Fibroblast of skin of left quadriceps (primary cell): ENCODE measurements around the gene KRTAP10-1.

ENCODE experiments used
- DNase-seq, 2 experiments: peaks; one replicate each; pipeline ENCODE4 v3.0.0-alpha.2; 2013; ENCODE audit warnings: low read depth in 2 of 2

Gene KRTAP10-1

DNA sequence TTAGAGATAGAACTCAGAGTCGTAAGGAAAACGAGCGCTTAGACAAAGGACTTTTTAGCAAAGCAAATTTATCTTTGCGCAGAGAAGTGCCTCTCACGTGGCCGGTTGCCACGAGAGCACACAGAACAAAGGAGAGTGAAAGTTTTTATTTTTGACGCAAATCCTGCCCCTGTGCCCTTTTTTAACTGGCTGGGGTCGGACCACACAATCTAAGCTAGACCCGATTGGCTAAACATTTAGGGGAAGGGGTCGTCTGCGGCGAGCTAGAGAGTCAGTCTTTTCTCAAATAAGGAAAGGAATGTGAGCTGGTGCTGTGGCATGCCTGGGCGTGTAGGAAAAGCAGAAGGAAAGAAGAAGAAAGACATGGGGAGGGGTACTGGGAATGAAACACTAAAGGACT is 8.9 kb upstream of the KRTAP10-1 start:
- no peak for DNase-seq

DNA sequence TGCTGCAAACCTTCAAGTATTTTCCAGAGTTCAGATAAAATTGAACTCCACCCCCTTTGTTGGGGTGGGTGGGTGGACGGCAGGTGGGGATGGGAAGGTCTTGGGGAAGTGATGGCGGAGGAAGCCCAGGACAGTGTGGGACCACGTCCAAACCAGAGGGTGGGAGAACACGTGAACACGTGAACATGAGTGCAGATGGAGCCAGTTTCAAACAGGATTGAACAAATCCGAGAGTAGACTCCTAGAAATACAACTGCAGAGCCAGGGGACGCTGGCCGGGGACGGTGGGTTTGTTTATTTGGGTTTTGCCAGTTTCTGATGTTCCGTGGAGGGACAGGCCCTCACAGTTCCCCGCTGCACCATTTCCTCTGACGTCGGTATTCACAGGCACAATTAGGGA is 8.4 kb upstream of the KRTAP10-1 start:
- DNase-seq: no peak

DNA sequence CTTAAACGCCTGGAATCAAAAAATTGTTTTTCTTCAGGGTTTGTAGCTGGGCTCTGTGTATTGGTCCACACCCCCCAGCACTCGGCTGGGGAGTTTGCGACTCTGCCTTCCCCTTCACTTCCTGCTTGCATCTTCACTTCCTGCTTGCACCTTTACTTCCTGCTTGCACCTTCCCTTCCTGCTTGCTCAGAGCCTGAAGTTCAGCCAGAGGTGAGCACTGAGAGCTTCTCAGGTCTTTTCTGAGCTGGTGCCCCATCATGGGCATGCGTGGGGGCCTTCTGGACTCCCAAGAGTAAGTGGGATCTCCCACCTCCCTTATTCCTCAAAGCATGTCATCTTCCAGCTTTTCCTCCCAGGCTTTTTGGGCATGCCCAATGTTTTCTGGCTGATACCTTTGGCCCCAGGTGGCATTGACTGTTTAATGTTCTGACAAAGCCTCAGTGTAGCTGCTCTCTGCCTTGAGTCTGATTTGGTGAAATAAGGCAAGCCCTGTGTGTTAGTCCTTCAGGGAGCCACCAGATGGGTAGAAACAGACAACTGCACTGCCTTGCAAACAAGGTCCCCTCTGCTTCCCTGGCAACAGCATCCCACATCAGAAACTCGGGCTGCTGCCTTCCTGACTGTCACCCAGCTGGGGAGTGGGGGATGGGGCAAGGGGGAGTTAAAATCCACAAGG is 7.8 kb upstream of the KRTAP10-1 start:
- DNase-seq: no peak

DNA sequence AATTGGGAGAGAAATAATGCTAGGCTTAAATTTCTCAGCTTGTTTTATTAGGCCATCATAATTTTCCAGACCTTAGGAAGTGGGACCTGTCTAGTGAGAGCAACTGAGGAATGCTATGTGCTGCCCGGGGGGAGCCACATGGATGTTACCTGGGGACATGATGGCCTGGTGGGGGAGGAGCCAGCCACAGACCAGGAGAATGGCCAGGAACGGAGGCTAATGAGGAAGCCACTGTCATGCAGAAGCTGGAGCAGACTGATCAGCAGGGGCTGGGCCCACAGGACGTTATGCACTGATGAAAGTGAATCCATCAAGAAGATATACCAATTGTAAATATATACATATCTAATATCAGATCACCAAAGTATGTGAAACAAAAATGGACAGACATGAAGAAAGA is 4.6 kb upstream of the KRTAP10-1 start:
- no peak for DNase-seq

DNA sequence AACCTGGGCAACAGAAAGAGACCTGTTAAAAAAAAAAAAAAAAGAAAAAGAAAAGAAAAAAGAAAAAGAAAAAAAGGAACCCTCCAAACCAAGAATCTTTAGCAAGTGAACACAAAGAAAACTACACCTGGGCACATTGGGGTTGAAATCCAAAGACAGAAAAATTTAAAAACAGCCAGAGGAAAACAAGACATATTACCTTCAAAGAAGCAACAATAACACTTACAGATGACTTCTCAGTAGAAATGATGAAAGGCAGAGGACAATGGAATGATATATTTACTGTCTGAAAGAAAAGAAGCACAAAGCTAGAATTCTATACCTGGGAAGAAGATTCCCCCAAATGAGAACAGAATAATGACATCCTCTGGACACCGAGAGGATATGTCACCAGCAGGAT is 2.7 kb upstream of the KRTAP10-1 start:
- no peak for DNase-seq

DNA sequence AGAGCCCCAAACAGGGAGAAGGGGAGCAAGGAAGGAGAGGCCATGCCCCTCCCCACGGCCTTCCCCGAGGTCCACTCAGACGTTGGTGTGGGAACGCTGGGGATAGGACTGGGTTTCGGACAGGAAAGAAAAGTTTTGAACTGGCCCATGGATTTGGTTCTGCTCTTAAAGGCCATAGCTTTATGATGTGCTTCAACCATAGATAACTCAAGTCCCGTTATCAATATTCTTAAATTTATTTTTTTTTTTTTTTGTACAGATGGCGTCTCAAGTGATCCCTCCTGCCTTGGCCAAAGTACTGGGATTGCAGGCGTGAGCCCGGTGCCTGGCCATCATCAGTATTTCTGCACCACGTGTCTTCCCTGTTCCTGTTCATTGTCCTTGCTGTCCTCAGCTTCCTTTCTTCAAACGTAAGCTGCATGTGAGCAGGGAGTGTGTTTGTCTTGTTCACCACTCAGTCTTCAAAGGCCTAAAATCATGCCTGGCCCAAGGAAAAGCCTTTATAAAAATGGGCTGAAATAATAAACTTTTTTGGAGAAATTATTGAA is 820 bp upstream of the KRTAP10-1 start:
- DNase-seq: no peak

DNA sequence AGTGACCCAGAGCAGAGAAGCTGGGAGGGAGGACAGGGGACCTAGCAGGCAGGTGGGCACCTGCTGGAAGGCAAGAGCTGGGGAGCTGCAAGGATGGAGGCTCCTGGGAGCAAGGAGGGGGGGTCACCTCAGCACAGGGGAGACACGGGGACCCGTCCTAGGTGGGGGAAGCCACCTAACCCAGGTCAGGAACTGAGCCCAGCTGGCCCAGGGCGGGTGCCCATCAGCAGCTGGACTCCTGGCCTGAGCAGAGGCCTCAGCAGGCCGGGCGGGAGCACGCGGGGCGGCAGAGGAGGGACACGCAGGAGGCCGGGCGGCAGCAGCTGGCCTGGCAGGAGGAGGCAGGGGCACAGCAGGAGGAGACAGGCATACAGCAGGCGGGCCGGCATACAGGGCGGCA is 949 bp downstream of the KRTAP10-1 start:
- DNase-seq: no peak

DNA sequence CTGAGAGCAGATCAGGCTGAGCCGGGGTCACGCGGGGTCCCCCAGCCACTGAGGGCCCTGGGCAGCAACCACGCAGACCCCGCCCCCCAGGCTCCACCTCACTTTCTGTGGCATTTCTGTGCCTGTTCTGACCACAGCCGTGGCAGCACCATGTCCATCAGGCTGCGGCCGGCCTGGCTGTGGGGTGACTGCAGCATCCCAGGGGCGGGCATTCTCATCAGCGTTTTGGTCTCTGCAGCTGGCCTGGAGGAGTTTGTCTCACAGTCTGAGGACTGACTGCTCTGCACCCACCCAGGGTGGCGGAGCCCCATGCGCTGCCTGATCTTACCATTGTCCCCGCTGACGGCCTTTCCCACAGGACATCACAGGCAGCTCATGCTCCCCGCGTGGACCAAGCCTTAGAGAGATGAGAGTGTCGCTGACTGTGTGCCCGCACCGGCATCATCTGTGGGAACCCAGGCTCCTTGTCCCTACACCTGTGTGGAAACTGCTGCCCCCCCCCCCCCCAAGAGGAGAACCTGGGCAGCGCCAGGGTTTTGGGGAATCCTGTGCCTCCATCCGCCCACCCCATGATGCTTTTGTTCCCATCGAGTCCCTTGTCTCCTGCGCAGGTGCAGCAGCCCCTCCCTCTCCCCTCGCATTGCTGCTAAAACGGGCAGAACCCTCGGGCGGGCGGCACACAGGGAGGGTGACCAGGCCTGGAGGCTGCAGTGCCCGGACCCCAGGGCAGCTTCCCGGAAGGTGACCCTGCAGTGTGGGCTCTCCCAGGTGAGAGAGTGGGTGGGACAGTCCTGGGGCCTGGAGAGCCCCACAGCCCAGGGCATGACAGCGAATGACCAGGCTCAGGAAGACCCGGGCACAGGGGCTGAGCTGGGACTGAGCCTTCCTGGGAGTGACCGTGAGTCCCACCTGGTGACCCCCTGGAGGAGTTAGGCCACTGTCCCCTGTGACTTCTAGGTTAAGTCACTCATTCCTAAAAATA is 1.8 kb downstream of the KRTAP10-1 start:
- DNase-seq: no peak

DNA sequence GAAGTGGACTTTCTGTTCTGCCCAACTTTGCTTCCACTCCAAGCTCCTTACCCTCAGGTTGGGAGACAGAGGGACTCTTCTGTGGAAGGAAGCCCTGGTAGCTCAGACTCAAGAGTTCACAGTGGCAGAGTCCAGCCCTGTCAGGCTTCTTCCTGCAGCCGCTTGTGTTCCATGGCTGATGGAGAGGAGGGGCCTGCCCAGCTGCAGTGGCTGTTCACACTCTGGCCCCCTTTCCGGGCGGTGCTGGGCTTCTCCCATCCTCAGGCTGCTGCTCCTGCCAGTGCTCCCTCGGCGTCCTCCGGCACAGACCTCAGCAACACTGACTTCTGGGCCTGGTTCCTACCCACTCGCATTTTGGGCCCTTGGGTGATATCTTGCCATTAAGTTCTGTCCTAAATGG is 4.0 kb downstream of the KRTAP10-1 start:
- DNase-seq: no peak

DNA sequence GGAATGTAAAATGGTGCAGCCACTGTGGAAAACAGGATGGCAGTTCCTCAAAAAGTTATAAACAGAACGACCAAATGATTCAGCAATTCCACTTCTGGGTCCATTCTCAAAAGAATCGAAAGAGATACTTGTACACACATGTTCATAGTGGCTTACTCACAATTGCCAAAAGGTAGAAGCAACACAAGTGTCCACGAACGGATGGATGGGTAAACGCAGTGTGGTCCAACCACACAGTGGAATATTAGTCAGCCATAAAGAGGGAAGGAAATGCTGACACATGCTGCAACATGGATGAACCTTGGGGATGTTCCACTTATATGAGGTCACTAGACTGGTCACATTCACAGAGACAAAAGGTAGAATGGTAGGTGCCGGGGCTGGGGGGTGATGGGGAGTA is 5.3 kb downstream of the KRTAP10-1 start:
- no peak for DNase-seq

DNA sequence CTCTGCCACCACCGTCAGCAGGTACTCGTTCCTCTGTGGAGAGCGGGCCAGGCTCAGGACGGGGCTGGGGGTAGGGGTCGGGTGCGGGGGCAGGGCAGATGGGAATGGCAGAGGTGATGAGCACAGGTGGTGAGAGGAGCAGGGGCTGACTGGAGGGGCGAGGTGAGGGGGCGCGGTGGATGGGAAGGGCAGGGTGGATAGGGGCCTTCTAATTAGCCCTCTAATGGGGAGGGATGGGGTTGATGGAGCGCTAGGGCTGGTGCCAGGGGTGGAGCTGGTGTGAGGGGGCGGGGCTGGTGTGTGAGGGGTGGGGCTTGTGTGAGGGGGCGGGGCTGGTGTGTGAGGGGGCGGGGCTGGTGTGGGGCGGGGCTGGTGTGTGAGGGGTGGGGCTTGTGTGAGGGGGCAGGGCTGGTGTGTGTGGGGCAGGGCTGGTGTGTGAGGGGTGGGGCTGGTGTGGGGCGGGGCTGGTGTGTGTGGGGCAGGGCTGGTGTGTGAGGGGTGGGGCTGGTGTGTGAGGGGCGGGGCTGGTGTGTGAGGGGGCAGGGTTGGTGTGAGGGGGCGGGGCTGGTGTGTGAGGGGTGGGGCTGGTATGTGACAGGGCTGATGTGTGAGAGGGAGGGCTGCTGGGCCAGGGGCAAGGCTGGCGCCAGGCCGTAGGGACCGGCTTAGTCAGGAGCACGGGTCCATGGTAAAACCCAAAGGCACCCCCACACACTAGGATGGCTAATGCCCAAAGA is 5.9 kb downstream of the KRTAP10-1 start:
- DNase-seq: no peak

DNA sequence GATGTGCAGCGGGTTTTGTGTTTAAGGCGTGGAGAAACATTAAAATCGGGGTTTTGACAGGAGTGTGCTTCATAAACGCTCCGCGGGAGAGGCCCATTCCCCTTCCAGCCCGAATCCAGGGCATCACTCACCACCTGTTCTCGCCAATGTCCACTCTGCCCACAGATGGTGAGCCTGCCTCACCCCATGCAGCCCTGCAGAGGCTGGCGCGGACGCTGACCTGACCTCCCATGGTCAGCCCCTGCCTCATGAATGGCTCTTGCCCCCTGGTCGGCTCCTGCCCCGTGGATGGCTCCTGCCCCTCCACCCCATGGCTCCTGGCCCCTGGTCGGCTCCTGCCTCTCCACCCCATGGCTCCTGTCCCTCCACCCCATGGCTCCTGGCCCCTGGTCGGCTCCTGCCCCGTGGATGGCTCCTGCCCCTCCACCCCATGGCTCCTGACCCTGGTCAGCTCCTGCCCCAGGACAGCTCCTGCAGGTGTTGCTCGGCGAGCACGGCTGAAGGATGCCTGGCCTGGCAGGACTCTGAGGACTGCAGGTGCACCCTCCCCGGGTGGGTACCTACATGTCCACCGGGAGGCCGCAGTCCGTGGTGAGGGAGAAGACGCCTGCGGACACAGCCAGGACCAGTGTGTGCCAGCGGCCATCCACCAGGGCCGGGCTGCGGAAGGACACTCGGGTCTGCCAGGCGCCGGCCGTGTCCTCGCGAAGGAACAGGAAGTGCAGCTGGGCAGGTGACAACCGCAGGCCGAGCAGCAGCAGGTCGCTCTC is 6.7 kb downstream of the KRTAP10-1 start:
- DNase-seq: no peak

DNA sequence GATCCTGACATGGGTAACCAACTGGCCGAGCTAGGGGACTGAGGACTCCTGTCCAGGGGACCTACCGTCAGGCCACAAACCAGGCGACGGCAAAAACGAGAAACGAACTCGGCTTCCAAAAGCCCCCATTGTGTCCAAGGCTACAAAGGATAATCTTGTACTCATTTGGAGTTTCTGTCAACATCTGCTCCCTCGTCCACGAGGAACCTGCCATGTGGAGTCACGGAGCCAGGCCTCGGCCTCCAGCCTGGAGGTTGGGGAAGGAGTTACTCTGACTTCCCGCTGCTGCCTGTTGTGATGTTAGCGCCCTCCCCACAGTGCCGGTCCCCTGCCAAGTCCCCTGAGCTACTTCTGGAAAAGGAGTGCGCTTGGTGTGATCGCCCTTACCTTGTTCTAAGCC is 7.3 kb downstream of the KRTAP10-1 start:
- no peak for DNase-seq

DNA sequence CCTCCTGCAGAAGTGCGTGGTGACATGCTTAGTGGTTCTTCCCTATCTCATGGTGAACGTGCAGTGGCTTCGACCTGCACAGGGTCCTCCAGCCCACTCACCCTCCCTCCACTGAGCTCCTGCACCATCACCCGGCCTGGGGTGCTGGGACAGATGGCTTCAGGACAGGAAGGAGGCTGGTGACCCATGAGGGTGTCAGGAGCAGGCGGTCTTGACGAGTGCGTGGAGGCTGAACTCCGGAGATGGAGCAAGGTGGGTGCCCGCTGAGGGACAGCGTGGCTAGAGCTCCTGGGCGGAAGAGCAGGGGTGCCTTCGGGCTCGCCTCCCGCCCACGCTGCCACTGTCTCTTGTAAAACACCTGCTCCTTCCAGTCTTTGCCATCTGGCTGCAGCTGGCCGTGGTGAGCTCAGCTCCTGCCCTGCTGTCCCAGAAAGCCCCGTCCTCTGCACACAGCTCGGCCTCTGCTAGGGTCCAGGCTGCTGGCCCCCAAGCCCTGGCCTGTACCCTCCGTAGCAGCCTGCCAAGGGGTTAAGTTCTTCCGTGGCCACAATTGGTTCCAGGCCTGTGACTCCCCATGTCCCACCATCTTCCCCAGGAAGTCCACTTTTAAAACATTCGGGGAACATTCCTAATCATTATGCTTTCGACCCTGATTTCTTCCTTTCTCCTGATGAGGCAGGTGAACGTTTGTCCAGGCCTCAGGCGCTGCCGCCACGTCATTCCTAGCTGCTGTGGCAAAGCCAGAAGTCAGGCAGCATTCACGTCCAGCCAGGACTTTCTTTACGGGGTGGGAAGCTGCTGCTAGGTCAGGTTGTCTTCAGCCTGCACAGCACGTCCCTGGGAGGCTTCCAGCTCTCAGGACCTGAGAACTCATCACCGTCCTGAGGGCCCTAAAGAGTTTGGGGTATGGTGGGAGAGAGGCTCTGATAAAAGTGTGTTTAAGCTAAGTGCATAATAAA is 8.1 kb downstream of the KRTAP10-1 start:
- DNase-seq: no peak

DNA sequence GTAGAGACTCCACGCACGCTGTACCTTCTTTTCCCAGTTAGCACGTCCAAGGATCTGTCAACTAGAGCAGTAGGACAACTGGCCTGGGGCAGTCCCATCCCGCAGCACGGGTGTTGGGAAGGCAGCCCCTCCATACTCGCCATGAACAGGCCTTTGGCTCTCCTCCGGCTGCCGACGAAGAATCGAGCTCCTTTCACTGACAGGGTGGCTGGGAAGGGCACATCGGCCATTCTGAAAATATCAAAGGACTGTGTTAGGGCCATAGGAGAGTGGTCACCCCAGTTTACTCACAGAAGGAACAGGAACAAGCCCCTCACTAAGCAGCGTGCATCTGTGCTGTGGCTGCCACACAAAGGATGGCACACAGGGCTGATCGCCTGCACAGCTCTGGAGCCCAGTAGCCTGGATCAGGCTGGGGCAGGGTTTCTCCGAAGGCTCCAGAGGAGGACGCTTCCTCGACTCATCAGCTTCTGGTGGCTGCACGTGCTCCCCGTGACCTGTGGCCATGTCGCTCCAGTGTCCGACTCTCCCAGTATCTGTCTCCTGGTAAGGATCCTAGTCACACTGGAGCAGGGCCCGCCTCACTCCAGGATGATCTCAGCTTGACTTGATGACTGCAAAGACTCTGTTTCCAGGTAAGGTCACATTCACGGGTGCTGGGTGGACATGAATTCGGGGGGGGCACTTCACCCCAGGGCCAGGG is 8.9 kb downstream of the KRTAP10-1 start:
- DNase-seq: no peak

DNA sequence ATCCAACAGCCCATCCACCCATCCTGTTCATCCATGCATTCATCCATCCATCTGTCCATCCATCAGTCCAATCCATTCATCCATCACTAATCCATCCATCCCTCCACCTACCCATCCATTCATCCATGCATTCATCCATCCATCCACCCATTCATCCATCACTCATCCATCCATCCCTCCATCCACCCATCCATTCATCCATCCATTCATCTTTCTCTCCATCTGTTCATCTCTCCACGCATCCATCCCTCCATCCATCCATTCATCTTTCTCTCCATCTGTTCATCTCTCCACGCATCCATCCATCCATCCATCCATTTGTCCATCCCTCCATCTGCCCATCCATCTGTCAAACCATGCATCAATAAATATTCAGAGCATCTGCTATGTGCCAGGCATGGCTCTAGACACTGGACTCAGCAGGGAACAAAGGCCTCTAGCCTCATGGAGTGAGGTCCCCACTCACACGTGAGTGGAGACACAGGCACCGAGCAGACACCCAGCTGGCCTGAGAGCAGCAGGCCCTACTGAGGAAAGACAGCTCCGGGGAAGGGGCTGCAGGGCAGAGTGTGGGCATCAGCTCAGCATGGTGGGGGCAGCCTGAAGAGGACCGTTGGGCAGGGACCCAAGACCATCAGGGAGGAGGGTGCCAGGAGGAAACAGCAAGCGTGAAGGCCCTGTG is 9.6 kb downstream of the KRTAP10-1 start:
- no peak for DNase-seq

DNA sequence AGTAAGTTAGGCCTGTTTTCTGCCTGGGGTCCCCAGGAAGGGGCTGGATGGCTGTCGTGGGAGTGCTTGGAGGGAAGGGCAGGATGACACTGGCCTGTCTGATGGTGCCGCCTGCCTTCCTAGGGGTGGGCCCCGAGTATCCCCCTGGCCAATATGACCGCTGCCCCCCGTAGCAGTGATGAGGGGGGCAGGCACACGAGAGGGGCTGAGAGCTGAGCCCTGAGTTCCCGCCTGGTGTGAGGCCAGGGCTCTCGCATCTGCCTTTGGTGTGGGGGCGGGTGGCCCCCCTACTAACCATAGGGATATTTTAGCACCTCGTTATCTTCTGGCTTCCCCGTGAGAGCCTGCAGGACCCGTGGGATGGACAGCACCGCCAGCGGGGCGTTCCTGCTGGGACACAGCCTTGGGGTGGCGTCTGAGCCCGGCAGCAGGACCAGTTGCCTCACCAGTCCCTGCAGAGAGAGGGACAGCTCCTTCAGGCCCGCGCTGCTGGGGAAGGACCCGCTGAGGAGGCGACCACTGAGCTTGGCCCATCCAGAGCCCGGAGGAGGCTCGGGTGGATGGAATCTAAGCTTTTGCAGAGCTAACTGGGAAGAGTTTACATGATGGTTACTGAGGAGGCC is 10.4 kb downstream of the KRTAP10-1 start:
- no peak for DNase-seq

DNA sequence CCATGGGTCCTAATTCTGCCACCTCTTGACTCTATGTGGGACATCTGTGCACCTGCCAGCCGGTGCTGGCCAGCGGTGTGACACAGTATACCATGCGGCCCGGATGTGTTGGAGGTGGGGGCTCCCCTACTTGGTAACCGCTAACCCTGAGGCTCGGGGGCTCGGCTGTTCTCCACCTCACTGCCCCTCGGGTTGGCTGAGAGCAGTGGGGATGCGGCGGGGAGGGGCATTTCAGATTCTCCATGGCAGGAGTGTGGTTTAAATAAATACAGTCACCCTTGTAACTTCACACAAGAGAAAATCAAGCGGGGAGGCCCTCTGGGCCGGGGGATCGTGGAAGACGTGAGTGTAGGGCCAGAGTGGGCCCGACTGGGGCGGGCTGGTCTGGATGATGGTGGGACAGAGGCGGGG is 11.0 kb downstream of the KRTAP10-1 start:
- DNase-seq: no peak

DNA sequence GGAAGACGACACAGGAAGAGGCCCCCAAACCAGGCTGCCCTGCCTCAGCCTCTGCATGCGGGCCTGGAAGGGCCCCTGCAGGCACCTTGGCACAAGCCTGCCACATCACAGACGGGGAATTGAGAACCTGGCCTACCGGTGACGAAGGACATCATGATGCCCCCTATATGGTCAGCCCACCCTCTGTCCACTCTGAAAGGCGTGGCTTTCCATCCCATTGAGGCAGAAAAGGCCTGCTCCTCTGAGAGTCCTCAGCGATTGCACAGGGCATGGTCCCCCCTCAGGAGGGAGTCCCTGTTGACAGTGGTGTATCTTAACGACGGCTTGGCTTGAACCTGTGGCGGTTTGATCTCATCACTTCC is 11.4 kb downstream of the KRTAP10-1 start:
- DNase-seq: no peak
